GM19463 (cell line): ENCODE results near the gene PDIK1L.

Source experiments
- ATAC-seq: cut with Tn5 transposase; IDR thresholded peaks from one replicate; pipeline ENCODE4 v1.9.1; 2021; ENCODE audit warnings: mild to moderate bottlenecking, moderate library complexity; ENCODE audit not compliant: unreplicated experiment

The PDIK1L gene

GRCh38 chr1:26153966-26154532 is 42.4 kb downstream of the PDIK1L start:
- ATAC-seq, result no peak

- no peak for ATAC-seq
Measured at GRCh38 chr1:26154750-26155149, 43.1 kb downstream of the PDIK1L start.

GRCh38 chr1:26155370-26156284 is 44.0 kb downstream of the PDIK1L start:
- no peak for ATAC-seq

- ATAC-seq, result no peak
Measured at GRCh38 chr1:26156285-26157038, 44.8 kb downstream of the PDIK1L start.

- ATAC-seq, result no peak
Measured at GRCh38 chr1:26158271-26158907, 46.8 kb downstream of the PDIK1L start.

GRCh38 chr1:26158908-26159742 is 47.5 kb downstream of the PDIK1L start, which contains the start of gene FAM110D:
Gene FAM110D, plus strand, starts transcription at chr1:26159079. Its CDS starts 2,213 bp downstream, at chr1:26161292.
- ATAC-seq, result no peak

- no peak for ATAC-seq
Measured at GRCh38 chr1:26159743-26160039, 48.1 kb downstream of the PDIK1L start.

- no peak for ATAC-seq
Measured at GRCh38 chr1:26160527-26161414, 49.1 kb downstream of the PDIK1L start.

GRCh38 chr1:26161415-26162219 is 50.0 kb downstream of the PDIK1L start:
- no peak for ATAC-seq

- ATAC-seq, result no peak
Measured at GRCh38 chr1:26162220-26162709, 50.6 kb downstream of the PDIK1L start.

GRCh38 chr1:26163684-26164035 is 52.0 kb downstream of the PDIK1L start:
- ATAC-seq, result no peak

GRCh38 chr1:26164036-26164860 is 52.6 kb downstream of the PDIK1L start:
- no peak for ATAC-seq

- ATAC-seq, result no peak
Measured at GRCh38 chr1:26164861-26165842, 53.5 kb downstream of the PDIK1L start.

- ATAC-seq, result no peak
Measured at GRCh38 chr1:26166719-26167281, 55.2 kb downstream of the PDIK1L start.

- ATAC-seq, result no peak
Measured at GRCh38 chr1:26168410-26169197, 57.0 kb downstream of the PDIK1L start, which contains the start of gene C1orf232. Gene C1orf232, minus strand, starts transcription at chr1:26168963. Its CDS starts 464 bp downstream, at chr1:26168499.
